ENCODE data around the gene ZNF823.

DNA sequence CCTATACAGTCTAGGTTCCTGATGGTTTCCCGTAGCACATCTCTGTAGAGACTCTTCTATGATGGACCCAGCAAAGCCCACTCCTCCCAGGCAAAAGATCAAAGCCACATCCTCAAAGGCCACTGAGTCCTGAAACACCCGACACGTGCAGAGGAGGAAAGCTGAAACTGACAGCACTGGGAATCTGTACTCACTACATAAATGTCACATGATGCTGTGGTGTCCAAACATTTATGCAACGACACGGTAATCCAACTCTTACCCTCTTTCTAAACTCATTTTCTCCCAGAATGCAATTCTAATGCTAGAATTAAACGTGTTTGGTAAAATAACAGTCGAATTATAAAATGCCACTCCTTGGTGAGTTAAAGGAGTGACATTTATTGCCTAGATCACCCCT, 21.1 kb upstream of the ZNF823 start:
- TF ChIP-seq CTCF (IDR thresholded peaks at IDR 0.05) = no peak
- no peak for TF ChIP-seq EP300 (IDR thresholded peaks at IDR 0.05)

Data from esophagus muscularis mucosa (tissue), 3 donors.